ENCODE measurements around the gene NPY4R2.
"Not testable (repeated sequence)": the region's sequence is repeated elsewhere in the genome, so short reads cannot be mapped to it uniquely, and the experiment has no call there.

NPY4R2 gene

DNA sequence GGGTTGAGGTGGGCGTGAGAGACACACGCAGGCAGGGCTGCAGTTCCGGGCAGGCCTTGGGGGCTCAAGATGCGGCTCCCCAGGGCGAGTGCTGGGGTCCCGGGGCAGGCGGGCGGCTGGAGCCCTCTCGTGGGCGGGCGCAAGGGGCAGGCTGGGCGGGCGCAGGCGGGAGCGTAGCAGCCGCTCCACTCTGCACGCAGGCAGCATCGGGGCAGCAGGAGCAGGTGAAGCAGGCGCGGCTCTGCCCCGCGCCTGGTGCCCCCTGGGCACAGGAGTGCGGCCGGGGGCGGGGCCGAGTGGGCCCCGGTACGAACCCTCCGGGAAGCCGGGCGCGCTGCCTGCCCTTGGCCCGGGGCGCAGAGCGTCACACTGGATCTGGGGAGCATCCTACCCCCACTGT lies at the start of gene NPY4R2:
Gene NPY4R2 (plus strand): TSS at position 188 of the 400 bp plus-strand sequence. CDS start 3,326 bp downstream, outside the sequence.
- not testable (repeated sequence) for H3K4me3 ChIP-seq (ENCODE audit: low read depth in 1 of 2, low read length in 2 of 2); H3K4me1 ChIP-seq (ENCODE audit: insufficient read depth, low read length); H3K27me3 ChIP-seq (ENCODE audit: control insufficient read depth in 1 of 2, insufficient read depth in 2 of 2, low read length in 2 of 2); H3K27ac ChIP-seq (ENCODE audit: low read depth, low read length); H3K9me3 ChIP-seq (ENCODE audit: low read length); H3K36me3 ChIP-seq (ENCODE audit: insufficient read depth, low read length); H3K9ac ChIP-seq (ENCODE audit: low read length)

- not testable (repeated sequence) for H3K27me3 ChIP-seq (ENCODE audit: control insufficient read depth in 1 of 2, insufficient read depth in 2 of 2, low read length in 2 of 2); H3K9me3 ChIP-seq (ENCODE audit: low read length); H3K27ac ChIP-seq (ENCODE audit: low read depth, low read length); H3K9ac ChIP-seq (ENCODE audit: low read length); H3K4me3 ChIP-seq (ENCODE audit: low read depth in 1 of 2, low read length in 2 of 2); H3K36me3 ChIP-seq (ENCODE audit: insufficient read depth, low read length); H3K4me1 ChIP-seq (ENCODE audit: insufficient read depth, low read length)
These were observed 47.6 kb upstream of the NPY4R2 start for GRCh38 chr10:47870887-47871286.

- H3K27ac ChIP-seq (ENCODE audit: low read depth, low read length); H3K9ac ChIP-seq (ENCODE audit: low read length); H3K27me3 ChIP-seq (ENCODE audit: control insufficient read depth in 1 of 2, insufficient read depth in 2 of 2, low read length in 2 of 2); H3K9me3 ChIP-seq (ENCODE audit: low read length); H3K4me3 ChIP-seq (ENCODE audit: low read depth in 1 of 2, low read length in 2 of 2); H3K36me3 ChIP-seq (ENCODE audit: insufficient read depth, low read length); H3K4me1 ChIP-seq (ENCODE audit: insufficient read depth, low read length): not testable (repeated sequence)
These were observed 46.8 kb upstream of the NPY4R2 start for GRCh38 chr10:47871485-47872180.

DNA sequence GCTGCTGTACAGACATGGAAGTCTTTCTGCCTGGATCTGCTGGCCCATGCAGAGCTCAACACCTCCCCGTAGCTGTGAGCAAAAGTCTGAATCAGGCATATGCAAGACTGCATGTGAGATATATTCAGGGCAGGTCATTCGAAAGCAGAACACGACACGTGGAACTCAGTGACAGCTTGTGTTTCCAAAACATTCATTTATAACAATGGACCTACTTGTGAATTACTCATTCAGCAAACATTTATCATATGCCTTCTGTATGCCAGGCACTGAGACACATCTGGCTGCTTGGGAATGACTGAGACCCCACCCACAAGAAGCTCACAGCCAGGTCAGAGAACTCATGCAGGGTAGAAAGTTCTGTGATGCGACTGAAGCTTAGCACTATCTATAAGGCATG lies 46.2 kb upstream of the NPY4R2 start:
- H3K9me3 ChIP-seq (ENCODE audit: low read length): not testable (repeated sequence)

DNA sequence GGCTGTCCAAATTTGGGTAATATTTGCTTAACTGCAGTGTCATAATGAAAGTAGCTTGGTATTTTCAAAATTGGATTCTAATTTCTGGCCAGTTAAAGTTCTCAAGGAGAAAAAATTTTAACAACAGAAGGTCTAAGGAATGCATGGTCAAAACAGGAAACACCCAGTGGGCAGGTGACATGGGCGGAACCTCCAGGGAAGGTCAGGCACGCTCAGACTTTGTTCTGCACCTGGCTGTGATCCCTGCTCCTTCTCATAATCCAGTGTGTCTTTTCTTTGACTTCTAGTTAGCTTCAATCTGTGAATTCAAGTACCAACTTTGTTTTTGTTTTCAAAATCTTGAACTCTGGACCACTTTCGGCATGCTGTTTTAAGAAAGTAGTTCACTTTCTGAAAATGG lies 34.2 kb upstream of the NPY4R2 start:
- not testable (repeated sequence) for H3K9ac ChIP-seq (ENCODE audit: low read length); H3K9me3 ChIP-seq (ENCODE audit: low read length); H3K4me1 ChIP-seq (ENCODE audit: insufficient read depth, low read length); H3K4me3 ChIP-seq (ENCODE audit: low read depth in 1 of 2, low read length in 2 of 2); H3K27ac ChIP-seq (ENCODE audit: low read depth, low read length); H3K27me3 ChIP-seq (ENCODE audit: control insufficient read depth in 1 of 2, insufficient read depth in 2 of 2, low read length in 2 of 2); H3K36me3 ChIP-seq (ENCODE audit: insufficient read depth, low read length)

More for the DNA sequence above, 46.2 kb upstream of the NPY4R2 start:
- H3K27me3 ChIP-seq (ENCODE audit: control insufficient read depth in 1 of 2, insufficient read depth in 2 of 2, low read length in 2 of 2); H3K27ac ChIP-seq (ENCODE audit: low read depth, low read length); H3K9ac ChIP-seq (ENCODE audit: low read length); H3K4me3 ChIP-seq (ENCODE audit: low read depth in 1 of 2, low read length in 2 of 2); H3K4me1 ChIP-seq (ENCODE audit: insufficient read depth, low read length); H3K36me3 ChIP-seq (ENCODE audit: insufficient read depth, low read length): not testable (repeated sequence)

GRCh38 chr10:47884934-47885333 lies 33.5 kb upstream of the NPY4R2 start:
- H3K27me3 ChIP-seq (ENCODE audit: control insufficient read depth in 1 of 2, insufficient read depth in 2 of 2, low read length in 2 of 2); H3K4me3 ChIP-seq (ENCODE audit: low read depth in 1 of 2, low read length in 2 of 2); H3K36me3 ChIP-seq (ENCODE audit: insufficient read depth, low read length); H3K9ac ChIP-seq (ENCODE audit: low read length); H3K27ac ChIP-seq (ENCODE audit: low read depth, low read length); H3K4me1 ChIP-seq (ENCODE audit: insufficient read depth, low read length); H3K9me3 ChIP-seq (ENCODE audit: low read length): not testable (repeated sequence)

- H3K9me3 ChIP-seq (ENCODE audit: low read length); H3K4me1 ChIP-seq (ENCODE audit: insufficient read depth, low read length); H3K27me3 ChIP-seq (ENCODE audit: control insufficient read depth in 1 of 2, insufficient read depth in 2 of 2, low read length in 2 of 2); H3K4me3 ChIP-seq (ENCODE audit: low read depth in 1 of 2, low read length in 2 of 2); H3K27ac ChIP-seq (ENCODE audit: low read depth, low read length); H3K9ac ChIP-seq (ENCODE audit: low read length); H3K36me3 ChIP-seq (ENCODE audit: insufficient read depth, low read length): not testable (repeated sequence)
These were observed 32.1 kb upstream of the NPY4R2 start for GRCh38 chr10:47886356-47886755.

DNA sequence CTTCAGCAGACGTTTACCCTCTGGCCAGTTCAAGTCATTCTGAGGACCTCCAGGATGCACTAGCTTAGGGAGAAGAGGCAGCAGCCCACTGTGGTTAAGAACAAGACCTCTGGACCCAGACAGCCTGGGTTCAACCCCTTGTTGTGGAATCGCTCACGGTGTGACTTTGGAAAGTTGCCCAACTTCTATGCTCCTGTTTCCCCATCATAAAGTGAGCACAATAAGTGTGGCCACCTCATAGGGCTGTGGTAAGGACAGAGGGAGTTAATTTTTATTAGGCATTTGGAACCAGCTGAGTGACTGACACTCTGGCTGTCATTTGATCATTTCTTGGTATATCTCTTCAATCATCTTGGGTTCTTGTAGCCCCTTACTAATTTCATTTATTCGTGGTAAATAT lies 31.6 kb upstream of the NPY4R2 start:
- H3K9me3 ChIP-seq (ENCODE audit: low read length); H3K9ac ChIP-seq (ENCODE audit: low read length); H3K27me3 ChIP-seq (ENCODE audit: control insufficient read depth in 1 of 2, insufficient read depth in 2 of 2, low read length in 2 of 2); H3K4me1 ChIP-seq (ENCODE audit: insufficient read depth, low read length); H3K27ac ChIP-seq (ENCODE audit: low read depth, low read length); H3K36me3 ChIP-seq (ENCODE audit: insufficient read depth, low read length); H3K4me3 ChIP-seq (ENCODE audit: low read depth in 1 of 2, low read length in 2 of 2): not testable (repeated sequence)

DNA sequence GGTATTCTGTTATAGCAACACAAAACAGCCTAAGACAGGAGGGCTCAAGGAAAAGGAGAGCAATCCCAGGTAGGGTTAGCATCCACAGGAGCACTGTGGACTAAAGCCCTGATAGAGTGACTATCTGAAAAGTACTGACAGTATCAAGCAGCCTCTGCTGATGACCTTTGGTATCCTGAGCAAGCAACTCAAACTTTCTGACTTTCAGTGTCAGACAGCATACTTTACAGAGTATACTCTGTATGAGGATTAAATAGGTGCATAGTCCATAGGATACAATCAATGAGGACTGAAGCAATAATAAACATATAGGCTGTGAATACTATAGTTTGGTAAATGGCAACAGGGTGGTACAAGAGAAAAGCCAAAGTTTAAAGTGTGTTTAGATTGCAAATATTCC lies 27.7 kb upstream of the NPY4R2 start:
- not testable (repeated sequence) for H3K27ac ChIP-seq (ENCODE audit: low read depth, low read length); H3K4me1 ChIP-seq (ENCODE audit: insufficient read depth, low read length); H3K27me3 ChIP-seq (ENCODE audit: control insufficient read depth in 1 of 2, insufficient read depth in 2 of 2, low read length in 2 of 2); H3K36me3 ChIP-seq (ENCODE audit: insufficient read depth, low read length); H3K9me3 ChIP-seq (ENCODE audit: low read length); H3K4me3 ChIP-seq (ENCODE audit: low read depth in 1 of 2, low read length in 2 of 2); H3K9ac ChIP-seq (ENCODE audit: low read length)

DNA sequence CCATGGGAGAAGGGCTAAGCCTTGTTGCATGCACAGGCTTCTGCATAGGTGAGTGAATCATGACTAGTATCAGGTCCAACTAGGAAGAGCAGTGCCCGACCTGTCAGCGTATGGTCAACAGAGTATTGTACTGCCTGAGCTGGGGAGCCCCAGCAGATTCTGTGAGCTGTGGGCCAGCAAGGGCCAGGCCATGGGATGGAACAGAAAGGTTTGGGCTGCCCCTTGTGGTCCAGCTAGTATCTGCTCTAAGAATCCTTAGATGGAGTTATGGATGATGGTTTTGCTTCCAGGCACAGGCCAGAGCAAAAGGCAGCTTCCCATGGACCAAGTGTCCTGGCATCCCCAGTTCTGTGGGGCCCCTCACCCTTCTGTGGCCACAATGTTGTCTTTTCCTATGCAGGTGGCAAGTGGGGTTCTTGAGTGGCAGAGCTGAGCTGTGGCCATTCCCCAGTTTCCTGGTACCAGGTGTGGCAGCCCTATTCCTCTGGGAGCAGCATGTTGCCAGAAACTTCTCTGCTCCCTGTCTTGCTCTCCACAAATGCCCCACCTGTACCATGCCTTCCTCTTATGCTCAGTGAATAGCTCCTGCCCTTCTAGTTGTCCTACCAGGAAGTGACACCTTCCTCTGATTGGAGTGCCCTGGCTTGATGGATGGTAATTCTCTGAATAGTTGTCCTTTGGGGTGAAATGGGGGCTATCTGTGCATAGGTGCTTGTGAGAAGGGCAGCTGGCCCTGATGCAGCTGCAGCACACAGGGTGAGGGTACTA lies 25.8 kb upstream of the NPY4R2 start:
- not testable (repeated sequence) for H3K27me3 ChIP-seq (ENCODE audit: control insufficient read depth in 1 of 2, insufficient read depth in 2 of 2, low read length in 2 of 2); H3K4me3 ChIP-seq (ENCODE audit: low read depth in 1 of 2, low read length in 2 of 2); H3K9ac ChIP-seq (ENCODE audit: low read length); H3K36me3 ChIP-seq (ENCODE audit: insufficient read depth, low read length); H3K27ac ChIP-seq (ENCODE audit: low read depth, low read length); H3K4me1 ChIP-seq (ENCODE audit: insufficient read depth, low read length); H3K9me3 ChIP-seq (ENCODE audit: low read length)

GRCh38 chr10:47894571-47894970 lies 23.9 kb upstream of the NPY4R2 start:
- not testable (repeated sequence) for H3K9me3 ChIP-seq (ENCODE audit: low read length)

GRCh38 chr10:47897813-47898212 lies 20.6 kb upstream of the NPY4R2 start:
- H3K27me3 ChIP-seq (ENCODE audit: control insufficient read depth in 1 of 2, insufficient read depth in 2 of 2, low read length in 2 of 2); H3K36me3 ChIP-seq (ENCODE audit: insufficient read depth, low read length): not testable (repeated sequence)

More at GRCh38 chr10:47894571-47894970, 23.9 kb upstream of the NPY4R2 start:
- H3K4me1 ChIP-seq (ENCODE audit: insufficient read depth, low read length); H3K36me3 ChIP-seq (ENCODE audit: insufficient read depth, low read length); H3K9ac ChIP-seq (ENCODE audit: low read length); H3K4me3 ChIP-seq (ENCODE audit: low read depth in 1 of 2, low read length in 2 of 2); H3K27ac ChIP-seq (ENCODE audit: low read depth, low read length); H3K27me3 ChIP-seq (ENCODE audit: control insufficient read depth in 1 of 2, insufficient read depth in 2 of 2, low read length in 2 of 2): not testable (repeated sequence)

More at GRCh38 chr10:47897813-47898212, 20.6 kb upstream of the NPY4R2 start:
- not testable (repeated sequence) for H3K4me3 ChIP-seq (ENCODE audit: low read depth in 1 of 2, low read length in 2 of 2); H3K4me1 ChIP-seq (ENCODE audit: insufficient read depth, low read length); H3K27ac ChIP-seq (ENCODE audit: low read depth, low read length); H3K9me3 ChIP-seq (ENCODE audit: low read length); H3K9ac ChIP-seq (ENCODE audit: low read length)

All from muscle layer of colon (tissue), 2 donors.